DMS79 treated with DMSO at 0.1 percent for 48 hours (cell line): ENCODE data around the gene IWS1.
"Not testable (repeated sequence)": the region's sequence is repeated elsewhere in the genome, so short reads cannot be mapped to it uniquely, and the experiment has no call there.

Experiments used
- DNase-seq: peaks from one replicate; lab custom pipeline; 2025; lab: John Stamatoyannopoulos, UW

The IWS1 gene

DNA sequence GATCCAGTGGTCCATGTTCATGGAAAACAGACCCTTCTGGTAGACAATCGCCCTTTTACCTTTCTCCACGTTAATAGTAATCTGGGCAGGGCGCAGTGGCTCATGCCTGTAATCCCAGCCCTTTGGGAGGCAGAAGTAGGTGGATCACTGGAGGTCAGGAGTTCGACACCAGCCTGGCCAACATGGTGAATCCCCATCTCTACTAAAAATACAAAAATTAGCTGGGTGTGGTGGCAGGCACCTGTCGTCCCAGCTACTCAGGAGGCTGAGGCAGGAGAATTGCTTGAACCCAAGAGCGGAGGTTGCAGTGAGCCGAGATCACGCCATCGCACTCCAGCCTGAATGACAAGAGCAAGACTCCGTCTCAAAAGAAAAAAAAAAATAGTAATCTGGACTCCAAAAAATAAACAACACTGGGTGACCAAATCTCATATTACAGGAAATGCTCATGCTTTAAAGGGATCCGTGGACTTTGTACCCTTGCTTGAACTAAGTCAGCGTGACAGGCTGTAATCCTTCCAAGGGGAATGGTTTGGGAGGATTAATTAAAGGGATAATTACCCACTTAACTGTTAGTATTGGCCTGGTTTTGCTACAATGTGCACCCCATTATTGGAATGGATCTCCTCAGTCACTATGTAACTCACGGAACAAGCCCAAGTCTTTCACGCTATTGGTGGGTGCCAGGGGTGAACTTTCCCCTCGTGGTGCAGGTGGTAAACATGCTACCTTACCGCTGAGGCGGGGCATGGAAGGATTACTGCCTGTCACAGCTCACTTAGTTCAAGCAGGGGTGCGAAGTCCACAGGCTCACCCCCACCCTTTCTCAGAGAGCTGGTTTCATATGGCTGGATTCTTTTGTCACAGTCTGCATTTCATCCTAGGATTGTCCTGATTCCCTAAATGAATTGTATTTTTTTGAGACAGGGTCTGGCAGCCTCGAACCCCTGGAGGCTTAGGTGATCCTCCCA is 71.4 kb downstream of the IWS1 start:
- DNase-seq = no peak

DNA sequence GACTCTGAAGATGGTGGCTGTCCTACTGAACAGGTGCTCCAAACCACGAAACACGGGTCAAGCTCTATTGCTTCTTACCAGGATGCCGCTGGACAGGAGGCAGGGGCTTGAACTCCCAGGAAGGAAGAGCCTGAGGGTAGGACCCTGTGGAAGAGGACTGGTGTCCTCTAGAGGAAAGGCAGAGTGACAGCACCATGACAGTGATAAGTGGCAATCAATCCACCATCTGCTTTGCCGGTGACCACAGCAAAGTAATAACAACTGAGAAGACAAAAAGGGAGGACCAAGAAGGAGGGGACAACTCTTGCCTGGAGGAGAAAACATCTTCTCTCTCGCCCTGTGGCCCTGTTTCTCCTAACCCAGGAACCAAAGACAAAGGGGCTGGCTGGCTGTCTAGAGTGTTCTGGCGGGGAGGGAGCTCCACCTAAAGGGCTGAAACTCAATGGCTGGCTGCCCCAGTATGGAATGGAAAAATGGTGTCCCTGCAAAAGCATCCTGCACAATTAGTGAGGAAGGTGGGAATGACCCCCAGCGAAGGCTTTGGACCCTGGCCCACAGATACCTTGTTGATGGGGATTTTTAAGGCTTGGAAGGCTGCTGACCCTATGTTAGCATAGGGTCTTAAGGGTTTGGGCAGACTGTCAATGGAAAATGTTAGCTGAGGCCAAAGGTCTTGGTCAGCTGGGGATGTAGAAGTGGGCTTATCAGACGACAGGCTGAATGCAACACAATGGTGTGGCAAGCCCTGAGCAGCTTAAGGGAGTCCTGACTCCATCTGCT is 72.7 kb downstream of the IWS1 start:
- DNase-seq = no peak

DNA sequence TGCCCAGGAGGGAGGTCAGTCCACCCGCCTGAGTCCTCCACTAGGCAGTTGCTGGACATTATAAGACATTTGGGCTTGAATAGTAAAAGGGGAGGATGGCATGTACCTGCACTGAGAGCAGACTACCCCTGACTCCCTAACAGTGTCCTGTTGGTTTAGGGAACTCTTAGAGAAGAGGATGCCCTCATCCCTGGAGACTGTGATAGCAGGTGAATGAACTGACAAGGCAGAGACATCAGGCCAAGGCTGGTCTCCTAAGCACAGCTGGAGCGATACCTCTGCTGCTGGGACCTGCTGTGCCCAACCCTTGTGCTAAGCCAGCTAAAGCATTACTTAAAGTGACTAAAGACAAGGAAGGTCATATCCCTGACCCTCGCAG is 73.3 kb downstream of the IWS1 start:
- no peak for DNase-seq

DNA sequence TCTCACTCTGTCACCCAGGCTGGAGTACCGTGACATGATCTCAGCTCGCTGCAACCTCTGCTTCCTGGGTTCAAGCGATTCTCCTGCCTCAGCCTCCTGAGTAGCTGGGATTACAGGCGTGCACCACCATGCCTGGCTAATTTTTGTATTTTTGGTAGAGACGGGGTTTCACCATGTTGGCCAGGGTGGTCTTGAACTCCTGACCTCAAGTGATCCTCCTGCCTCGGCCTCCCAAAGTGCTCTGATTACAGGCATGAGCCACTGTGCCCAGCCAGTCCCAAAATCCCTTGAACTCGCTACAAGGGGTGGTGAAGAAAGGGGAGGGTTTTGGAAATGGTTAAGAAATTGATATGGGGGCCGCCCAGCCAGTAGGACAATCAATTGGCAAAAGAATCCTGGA is 73.9 kb downstream of the IWS1 start:
- DNase-seq = not testable (repeated sequence)

DNA sequence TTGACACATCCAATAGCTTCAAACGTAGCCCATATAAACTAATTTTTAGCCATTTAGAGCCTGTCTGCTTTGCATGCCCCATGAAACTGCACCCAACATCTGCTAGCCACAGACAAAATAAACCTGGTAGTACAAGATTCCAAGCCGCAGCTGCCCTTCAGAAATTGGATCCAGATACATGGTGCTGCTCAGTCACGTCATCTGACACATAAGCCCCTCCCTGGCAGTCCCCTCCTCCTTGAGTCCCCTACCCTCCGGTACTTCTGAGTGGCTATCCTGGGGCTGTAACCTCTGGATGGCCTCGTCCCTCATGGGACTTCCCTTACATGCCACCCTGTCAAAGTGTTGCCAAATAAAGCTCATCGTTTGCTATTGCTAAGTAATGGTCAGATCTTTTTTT is 74.3 kb downstream of the IWS1 start:
- no peak for DNase-seq

DNA sequence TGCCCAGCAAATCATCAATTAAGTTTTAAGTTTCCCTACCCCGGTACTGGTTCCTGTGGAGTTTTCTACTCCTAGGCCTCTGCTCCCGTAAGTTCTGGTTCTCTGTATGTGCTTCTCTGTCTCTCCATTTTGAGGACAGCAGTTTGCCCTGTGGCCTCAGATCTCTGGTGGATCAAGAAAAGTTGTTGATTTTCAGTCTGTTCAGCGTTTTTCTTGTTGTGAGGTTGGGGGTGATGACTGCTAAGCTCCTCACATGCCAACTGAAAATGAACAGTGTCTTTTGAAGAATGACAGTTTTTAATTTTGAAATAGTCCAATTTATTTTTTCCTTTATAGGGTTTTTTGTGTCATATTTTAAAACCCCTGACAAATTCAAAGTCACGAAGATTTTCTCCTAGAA is 76.4 kb downstream of the IWS1 start:
- no peak for DNase-seq

DNA sequence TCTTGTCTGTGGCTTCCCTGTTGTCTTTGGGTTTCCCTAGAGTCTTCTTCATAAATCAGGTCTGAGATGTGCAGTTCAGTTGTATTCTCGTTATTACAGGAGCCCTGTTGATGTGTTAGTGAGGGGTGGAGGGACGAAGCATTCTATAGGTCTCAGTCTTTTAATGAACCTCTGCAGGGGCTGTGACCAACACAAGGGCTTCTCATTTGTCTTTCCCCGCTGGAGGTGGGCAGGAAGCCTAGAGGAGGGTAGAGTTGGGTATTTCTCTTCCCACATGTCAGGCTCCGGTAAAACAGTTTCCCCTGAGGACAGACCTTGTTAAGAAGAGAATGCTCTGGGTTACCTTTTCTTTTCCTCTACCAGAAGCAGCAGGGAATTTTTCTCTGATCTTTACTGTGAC is 76.9 kb downstream of the IWS1 start:
- DNase-seq = no peak

DNA sequence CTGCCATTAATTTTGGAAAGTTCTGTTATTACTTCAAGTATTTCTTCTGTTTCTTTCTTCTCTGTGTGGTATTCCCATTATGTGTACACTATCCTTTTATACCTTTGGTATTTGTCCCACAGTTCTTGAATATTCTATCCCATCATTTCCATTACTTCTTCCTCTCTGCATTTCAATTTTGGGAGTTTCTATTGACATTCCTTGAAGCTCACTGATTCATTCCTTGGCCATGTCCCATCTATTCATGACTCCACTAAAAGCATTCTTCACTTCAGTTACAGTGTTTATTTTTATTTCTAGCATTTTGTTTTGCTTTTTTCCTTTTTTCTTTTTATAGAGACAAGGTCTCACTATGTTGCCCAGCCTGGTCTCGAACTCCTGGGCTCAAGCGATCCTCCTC is 77.8 kb downstream of the IWS1 start:
- no peak for DNase-seq

DNA sequence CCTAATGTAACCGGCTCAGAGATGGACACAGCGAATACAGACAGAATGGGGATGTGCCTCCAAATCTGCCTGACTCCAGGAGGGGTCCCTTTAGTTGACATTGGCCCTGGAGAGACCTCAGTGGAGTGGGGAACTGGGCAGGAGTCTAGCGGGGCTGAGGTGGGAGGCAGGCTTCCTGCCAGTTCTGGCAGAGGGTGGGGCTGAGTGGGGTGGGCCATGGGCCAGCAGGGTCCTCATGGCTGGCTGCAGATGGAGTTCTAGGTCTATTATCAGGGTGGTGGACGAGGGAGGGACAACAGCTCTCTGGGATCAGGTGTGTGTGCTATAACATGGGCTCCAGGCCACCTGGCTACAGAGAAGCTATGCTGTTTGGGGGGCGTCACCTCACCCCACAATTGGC is 86.9 kb downstream of the IWS1 start:
- no peak for DNase-seq

DNA sequence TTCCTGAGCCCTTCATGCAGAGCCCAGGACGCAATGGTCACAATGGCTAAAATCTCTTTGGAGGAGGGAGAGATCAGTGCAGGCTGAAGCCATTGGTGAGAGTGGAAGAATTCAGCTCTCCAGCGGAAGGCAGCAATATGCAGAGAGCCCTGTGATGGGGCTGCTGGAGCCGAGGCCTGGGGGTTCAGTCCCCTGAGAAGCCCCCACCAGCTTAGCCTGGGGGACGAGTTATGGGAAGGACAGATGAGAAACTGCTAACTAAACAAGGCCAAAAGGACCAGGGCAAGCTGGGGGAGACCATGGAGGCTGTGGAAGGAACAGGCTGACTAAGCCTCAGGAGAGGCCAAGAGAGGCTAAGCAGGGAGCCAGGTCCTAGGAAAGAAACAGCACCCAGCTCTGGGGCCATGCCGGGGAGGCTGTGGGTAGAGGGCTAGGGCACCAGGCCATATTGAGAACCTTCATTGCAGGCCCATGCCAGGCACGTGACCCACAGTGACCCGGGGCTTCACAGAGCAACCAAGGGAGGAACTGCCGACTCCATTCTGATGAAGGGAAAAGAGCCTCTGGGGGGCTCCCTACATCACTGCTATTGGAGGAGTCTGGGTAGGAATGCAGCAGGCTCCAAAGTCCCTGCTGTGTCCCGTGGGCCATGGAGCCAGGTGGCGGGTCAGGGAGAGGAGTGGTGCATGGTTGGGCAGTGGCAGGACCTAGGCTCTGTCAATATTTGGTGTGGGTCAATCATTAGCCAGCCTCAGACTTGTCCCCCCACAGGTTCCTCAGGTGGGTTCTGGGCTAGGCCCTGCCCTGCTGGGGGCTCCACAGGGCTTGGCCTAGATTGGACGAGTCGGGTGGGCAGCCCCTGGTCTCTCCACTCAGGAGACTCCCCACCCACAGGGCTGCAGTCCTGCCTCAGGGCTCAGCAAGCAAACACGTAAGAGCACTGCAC is 88.2 kb downstream of the IWS1 start:
- no peak for DNase-seq

DNA sequence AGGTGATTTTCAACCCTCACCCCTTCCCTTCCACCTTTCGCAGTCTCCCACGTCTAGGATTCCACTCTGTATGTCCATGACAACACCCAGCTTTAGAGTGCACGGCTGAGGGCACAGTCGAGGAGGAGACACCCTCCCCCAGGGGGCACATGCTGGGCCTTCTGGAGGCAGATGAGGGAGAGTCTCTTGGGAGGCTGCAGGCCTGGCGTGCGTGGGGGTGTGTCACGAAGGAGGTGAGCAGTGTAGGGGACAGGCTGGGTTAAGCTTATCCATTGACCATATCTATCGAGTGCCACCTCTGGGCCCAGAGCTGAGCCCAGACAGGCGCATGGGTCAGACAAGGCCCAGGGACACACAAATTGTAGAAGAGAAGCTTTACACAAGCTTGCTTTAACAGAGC is 89.2 kb downstream of the IWS1 start:
- DNase-seq = no peak

DNA sequence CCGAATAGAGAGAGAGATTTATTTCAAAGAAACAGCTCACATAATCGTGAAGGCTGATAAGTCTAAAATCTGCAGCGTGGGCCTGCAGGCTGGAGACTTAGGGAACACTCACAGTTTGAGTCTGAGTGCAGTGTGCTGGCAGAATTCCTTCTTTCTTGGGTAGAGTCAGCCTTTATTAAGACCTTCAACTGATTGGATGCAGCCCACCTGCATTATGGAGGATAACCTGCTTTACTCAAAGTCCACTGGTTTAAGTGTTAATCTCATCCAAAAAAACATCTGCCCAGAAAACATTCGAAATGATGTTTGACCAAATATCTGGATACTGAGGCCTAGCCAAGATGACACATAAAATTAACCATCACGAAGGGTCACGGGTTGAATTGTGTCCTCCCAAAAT is 91.8 kb downstream of the IWS1 start:
- DNase-seq = no peak

DNA sequence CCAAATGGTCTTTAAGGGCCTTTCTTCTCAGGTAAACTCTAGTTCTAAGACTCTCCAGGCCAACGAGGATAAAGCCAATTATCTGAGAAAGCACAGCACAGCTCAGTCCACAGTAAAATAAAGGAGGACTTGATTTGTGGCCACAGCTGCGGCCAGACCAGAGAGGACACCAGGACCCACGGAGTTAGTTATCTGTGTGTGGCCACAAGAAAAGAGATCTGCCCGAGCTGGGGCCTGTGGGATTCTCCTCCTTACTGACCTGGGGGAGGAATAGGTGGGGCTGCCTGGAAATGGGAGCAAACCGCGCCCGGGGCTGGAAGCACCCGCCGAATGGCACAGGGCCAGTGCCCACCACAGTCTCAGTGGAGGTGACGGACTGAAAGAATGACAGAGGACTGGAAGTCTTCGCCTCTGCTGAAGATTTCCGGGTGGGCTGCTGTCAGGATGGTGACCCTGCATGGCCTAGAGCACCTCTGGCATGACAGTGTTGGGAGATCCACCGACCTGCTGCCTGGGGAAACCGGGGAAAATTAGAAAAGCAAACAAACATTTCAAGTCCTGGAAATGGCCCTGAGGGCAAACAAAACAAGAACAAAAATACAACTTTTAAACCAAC is 94.8 kb downstream of the IWS1 start:
- DNase-seq = no peak
